IMR-90 (cell line): ENCODE results near the gene PNMA6F. TPM values are rescaled to one million over a fixed set of nuclear protein-coding genes. Genes with fewer than 3 reads are reported as not detected.

Experiments used
- ATAC-seq: fragments of 200-7000 bp; cut with Tn5 transposase; 2 replicates; pipeline ENCODE4 v1.9.1; 2020; ENCODE audit warnings: low read depth, mild to moderate bottlenecking, moderate library complexity
- BruUV-seq: library from RNA; stranded (reverse); fragments of 400-500 nt; replicated peaks from 2 replicates; lab custom pipeline; 2021; lab: Mats Ljungman, UMichigan
- CTCF ChIA-PET: fragments of 300-600 bp; formaldehyde crosslinking; extraction: SDS; loops from one replicate; lab custom pipeline; 2021; ENCODE audit warnings: antibody characterized with exemption; lab: Yijun Ruan, JAX
- POLR2A ChIA-PET: fragments of 300-600 bp; sonication (Branson Sonifier 250); formaldehyde crosslinking; loops from one replicate; lab custom pipeline; 2022; ENCODE audit warnings: antibody characterized with exemption; ENCODE audit not compliant: unreplicated experiment; lab: Charles Lee
- DNase-seq: peaks from one replicate; pipeline ENCODE4 v3.0.0; 2013
- H2AFZ ChIP-seq: replicated peaks from 2 replicates; pipeline ENCODE3; 2013; ENCODE audit warnings: low read length, mild to moderate bottlenecking; ENCODE audit not compliant: poor library complexity
- H2AK5ac ChIP-seq: 2 replicates; pipeline ENCODE4 v1.6.1; 2013; ENCODE audit warnings: low read depth, low read length, inconsistent platforms
- H2AK9ac ChIP-seq: replicated peaks from 2 replicates; pipeline ENCODE3; 2013; ENCODE audit warnings: mild to moderate bottlenecking, low read depth, low read length, moderate library complexity; ENCODE audit not compliant: poor library complexity
- H2BK120ac ChIP-seq: 2 replicates; pipeline ENCODE4 v1.6.1; 2013; ENCODE audit warnings: low read depth, low read length, inconsistent platforms
- H2BK15ac ChIP-seq: 3 replicates; pipeline ENCODE4 v1.6.1; 2013; ENCODE audit warnings: low read depth, low read length, inconsistent platforms
- H2BK20ac ChIP-seq: 2 replicates; pipeline ENCODE4 v1.6.1; 2013; ENCODE audit warnings: low read depth, mild to moderate bottlenecking, inconsistent platforms, low read length, moderate library complexity
- H2BK5ac ChIP-seq: 2 replicates; pipeline ENCODE4 v1.6.1; 2013; ENCODE audit warnings: mild to moderate bottlenecking, low read depth, low read length, inconsistent platforms; ENCODE audit not compliant: poor library complexity, severe bottlenecking
- H3K14ac ChIP-seq: replicated peaks from 2 replicates; pipeline ENCODE4 v1.6.1; 2013; ENCODE audit warnings: low read depth, low read length, inconsistent platforms
- H3K18ac ChIP-seq: 2 replicates; pipeline ENCODE4 v1.6.1; 2013; ENCODE audit warnings: low read depth, low read length, control low read depth
- H3K23ac ChIP-seq: 2 replicates; pipeline ENCODE4 v1.6.1; 2013; ENCODE audit warnings: low read depth, low read length, inconsistent platforms
- H3K27ac ChIP-seq: 2 replicates; pipeline ENCODE4 v1.5.1; 2013; ENCODE audit warnings: mild to moderate bottlenecking, control low read depth, low read length; ENCODE audit not compliant: insufficient read depth
- H3K27me3 ChIP-seq: 2 replicates; pipeline ENCODE4 v1.6.1; 2013; ENCODE audit warnings: low read length; ENCODE audit not compliant: control insufficient read depth, insufficient read depth
- H3K36me3 ChIP-seq: 2 replicates; pipeline ENCODE4 v1.6.1; 2013; ENCODE audit warnings: low read length, mixed read lengths; ENCODE audit not compliant: control insufficient read depth, insufficient read depth
- H3K4ac ChIP-seq: 2 replicates; pipeline ENCODE4 v1.6.1; 2013; ENCODE audit warnings: low read depth, low read length, inconsistent platforms
- H3K4me1 ChIP-seq: 2 replicates; pipeline ENCODE4 v1.6.1; 2013; ENCODE audit warnings: low read length, mixed read lengths; ENCODE audit not compliant: control insufficient read depth, insufficient read depth
- H3K4me2 ChIP-seq: 2 replicates; pipeline ENCODE4 v1.6.1; 2013; ENCODE audit warnings: low read depth, mild to moderate bottlenecking, control low read depth, low read length, moderate library complexity
- H3K4me3 ChIP-seq: 2 replicates; pipeline ENCODE4 v1.5.1; 2013; ENCODE audit warnings: low read depth, mild to moderate bottlenecking, control low read depth, low read length, moderate library complexity; ENCODE audit not compliant: insufficient read depth
- H3K56ac ChIP-seq: 2 replicates; pipeline ENCODE4 v1.6.1; 2013; ENCODE audit warnings: low read length, inconsistent platforms; ENCODE audit not compliant: insufficient read depth; ENCODE audit errors: extremely low read depth
- H3K79me1 ChIP-seq, 2 experiments: 2 replicates each; pipeline ENCODE4 v1.6.1; 2013; ENCODE audit warnings: low read length in 2 of 2, inconsistent platforms in 1 of 2, low read depth in 1 of 2
- H3K9ac ChIP-seq: 2 replicates; pipeline ENCODE4 v1.6.1; 2013; ENCODE audit warnings: low read depth, low read length, control low read depth
- H3K9me1 ChIP-seq: 2 replicates; pipeline ENCODE4 v1.6.1; 2013; ENCODE audit warnings: low read length, inconsistent platforms; ENCODE audit not compliant: insufficient read depth
- H3K9me3 ChIP-seq: 2 replicates; pipeline ENCODE4 v1.6.1; 2013; ENCODE audit warnings: low read length; ENCODE audit not compliant: control insufficient read depth, insufficient read depth
- H4K20me1 ChIP-seq: 2 replicates; pipeline ENCODE4 v1.6.1; 2013; ENCODE audit warnings: low read length, inconsistent platforms; ENCODE audit not compliant: insufficient read depth
- H4K5ac ChIP-seq: 2 replicates; pipeline ENCODE4 v1.6.1; 2013; ENCODE audit warnings: mild to moderate bottlenecking, low read depth, low read length, control low read depth
- H4K8ac ChIP-seq, 2 experiments: 2 replicates each; pipeline ENCODE4 v1.6.1; 2013; ENCODE audit warnings: low read depth in 2 of 2, low read length in 2 of 2, control low read depth in 1 of 2, inconsistent platforms in 1 of 2
- H4K91ac ChIP-seq: 2 replicates; pipeline ENCODE4 v1.6.1; 2013; ENCODE audit warnings: low read depth, low read length, inconsistent platforms; ENCODE audit not compliant: insufficient read depth
- BHLHE40 ChIP-seq: fragments of 150-350 bp; IDR thresholded peaks from 2 replicates; pipeline ENCODE4 v1.6.1; 2016; ENCODE audit warnings: mild to moderate bottlenecking, low read depth, low read length
- CEBPB ChIP-seq: IDR thresholded peaks from 2 replicates; pipeline ENCODE4 v1.6.1; 2012; ENCODE audit warnings: low read depth, low read length, improper control_type of control experiment
- FOS ChIP-seq: fragments of 150-350 bp; IDR thresholded peaks from 2 replicates; pipeline ENCODE4 v1.6.1; 2016; ENCODE audit warnings: low read depth, low read length
- MAFK ChIP-seq: IDR thresholded peaks from 2 replicates; pipeline ENCODE4 v1.6.1; 2012; ENCODE audit warnings: low read depth, low read length, improper control_type of control experiment
- MXI1 ChIP-seq: IDR thresholded peaks from 2 replicates; pipeline ENCODE4 v1.6.1; 2012; ENCODE audit warnings: low read depth, mild to moderate bottlenecking, low read length, moderate library complexity, borderline replicate concordance
- NFE2L2 ChIP-seq: fragments of 150-350 bp; IDR thresholded peaks from 2 replicates; pipeline ENCODE4 v1.6.1; 2016; ENCODE audit warnings: low read depth, mild to moderate bottlenecking, low read length
- RAD21 ChIP-seq: IDR thresholded peaks from 2 replicates; pipeline ENCODE4 v1.6.1; 2012; ENCODE audit warnings: low read length, improper control_type of control experiment
- RCOR1 ChIP-seq: IDR thresholded peaks from 2 replicates; pipeline ENCODE4 v1.6.1; 2012; ENCODE audit warnings: mild to moderate bottlenecking, low read length, improper control_type of control experiment; ENCODE audit not compliant: insufficient replicate concordance
- RFX5 ChIP-seq: IDR thresholded peaks from 2 replicates; pipeline ENCODE4 v1.8.0; 2012; ENCODE audit warnings: low read depth, mild to moderate bottlenecking, low read length, moderate library complexity
- SMC3 ChIP-seq: fragments of 150-350 bp; IDR thresholded peaks from 2 replicates; pipeline ENCODE4 v1.6.1; 2016; ENCODE audit warnings: low read depth, mild to moderate bottlenecking, antibody characterized with exemption, low read length, moderate library complexity
- WGBS, 2 experiments: methylation state at CpG; one replicate each; pipeline versions ENCODE4 v1.1.5 to v1.1.7; 2013; ENCODE audit warnings: missing lambda C conversion rate in 2 of 2; ENCODE audit not compliant: insufficient read length in 1 of 2; ENCODE audit errors: extremely low coverage in 2 of 2; 5-methylcytosine and 5-hydroxymethylcytosine counted together
- dilution Hi-C: fragments of 300-500 bp; cut with HindIII; formaldehyde crosslinking; loops from one replicate; pipeline ENCODE4 v1.14.3; 2018; ENCODE audit warnings: low sequenced_read_pairs; ENCODE audit not compliant: unreplicated experiment
- in situ Hi-C: fragments of 300-500 bp; cut with MboI; formaldehyde crosslinking; loops from 3 replicates; pipeline ENCODE4 v1.14.3; 2019; ENCODE audit warnings: low sequenced_read_pairs, inconsistent platforms, mixed read lengths
- intact Hi-C: fragments of 100-400 bp; cut with micrococcal nuclease; formaldehyde crosslinking; loops from 2 replicates; pipeline ENCODE4 v1.10.0; 2022
- polyA plus RNA-seq, 3 experiments: library from polyadenylated mRNA; depleted of rRNA; stranded (reverse); fragments of >200 nt; gene quantifications; 2 replicates each; pipeline ENCODE4 v1.2.3, GENCODE V29; 2012; ENCODE audit warnings: low replicate concordance in 1 of 3
- total RNA-seq: library from RNA; depleted of rRNA; stranded (reverse); fragments of >200 nt; gene quantifications from 2 replicates; pipeline ENCODE4 v1.2.3, GENCODE V29; 2012
- TF ChIP-seq, protein P1 (sequence below): fragments of 150-350 bp; IDR thresholded peaks from 2 replicates; pipeline ENCODE4 v1.6.1; 2016; ENCODE audit warnings: low read depth, mild to moderate bottlenecking, low read length, moderate library complexity, borderline replicate concordance
- TF ChIP-seq, protein P2 (sequence below): fragments of 150-350 bp; IDR thresholded peaks from 2 replicates; pipeline ENCODE4 v1.6.1; 2017; ENCODE audit warnings: mild to moderate bottlenecking, antibody characterized with exemption, low read length, low read depth
- TF ChIP-seq, protein P3 (sequence below): conservative IDR thresholded peaks from 2 replicates; pipeline ENCODE4 v1.5.1; 2012; ENCODE audit warnings: mild to moderate bottlenecking, low read depth, low read length, improper control_type of control experiment

The PNMA6F gene
- total and polyA plus RNA-seq, 2 of the 4 experiments (the other 2 are of a cell fraction) = not detected

DNA sequence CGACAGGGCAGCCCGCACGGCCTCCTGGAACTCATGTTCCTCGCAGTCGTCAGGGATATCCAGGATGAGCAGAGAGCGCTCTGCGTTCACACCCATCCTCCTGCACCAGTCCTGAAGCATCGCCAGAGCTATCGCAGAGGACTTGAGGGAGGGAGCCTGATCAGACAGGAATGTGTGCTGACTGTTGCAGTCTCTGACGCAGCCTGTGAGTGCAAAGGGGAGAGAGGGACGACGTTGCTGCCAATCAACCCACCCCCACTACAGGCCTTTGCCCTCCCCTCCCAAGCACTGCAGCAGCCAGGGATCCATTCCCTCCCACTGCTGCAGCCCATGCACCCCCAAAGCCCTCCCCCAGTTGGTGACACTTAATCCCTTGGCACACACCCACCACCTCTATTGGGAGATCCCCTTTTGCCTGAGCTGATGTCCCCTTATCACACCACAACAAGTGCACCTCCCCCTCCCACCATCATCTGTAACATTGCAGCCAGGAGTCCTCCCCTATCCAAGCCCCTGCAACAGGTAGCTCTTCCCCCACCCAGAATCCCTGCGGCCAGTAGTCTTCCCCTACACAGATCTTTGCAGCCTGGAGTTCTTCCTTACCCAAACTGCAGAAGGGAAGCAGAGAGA, 897 bp downstream of the PNMA6F start:
- no peak overlapping the region for H3K27ac ChIP-seq
- no peak overlapping the region for H2AK5ac ChIP-seq
- no peak overlapping the region for H2BK5ac ChIP-seq
- peaks cover 9% of the 10 kb centered on the region; the same call in 1 of the 2 replicates for H3K27me3 ChIP-seq
- H2BK20ac ChIP-seq = no peak overlapping the region
- no peak overlapping the region for H4K5ac ChIP-seq
- BruUV-seq = no TSS peak
- ChIA-PET CTCF (no interaction called here), POLR2A (no interaction called here)
- no peak overlapping the region for H2BK15ac ChIP-seq
- H4K91ac ChIP-seq = no peak overlapping the region
- no peaks in the 10 kb centered on the region for H3K9me1 ChIP-seq
- H4K20me1 ChIP-seq = no peaks in the 10 kb centered on the region
- H4K8ac ChIP-seq = no peak overlapping the region
- no peak for DNase-seq
- no peaks in the 10 kb centered on the region for H3K4me1 ChIP-seq
- no peaks in the 10 kb centered on the region for H3K36me3 ChIP-seq
- intact Hi-C loops = no loop called here
- no peak overlapping the region for H3K18ac ChIP-seq
- no peak overlapping the region for H3K14ac ChIP-seq
- H3K23ac ChIP-seq = no peak overlapping the region
- WGBS, 2 experiments = 30% methylated on average over 1 of the region's 13 CpGs; no CpG with 5 or more reads in 1 of the 2 experiments
- H3K4ac ChIP-seq = no peak overlapping the region
- dilution Hi-C loops = no loop called here
- no peak overlapping the region for H2AK9ac ChIP-seq
- H2AFZ ChIP-seq = no peak overlapping the region
- H3K4me2 ChIP-seq = no peak overlapping the region
- H3K4me3 ChIP-seq = no peak overlapping the region
- in situ Hi-C loops = no loop called here
- no peaks in the 10 kb centered on the region for H3K79me1 ChIP-seq
- peaks cover 2% of the 10 kb centered on the region; the same call in 1 of the 2 replicates for H3K9me3 ChIP-seq
- no peak overlapping the region for H2BK120ac ChIP-seq
- no peak for TF ChIP-seq MAFK
- no peak for TF ChIP-seq NFE2L2
- no peak for TF ChIP-seq BHLHE40
- TF ChIP-seq CEBPB = no peak
- TF ChIP-seq RCOR1 = no peak
- TF ChIP-seq, protein P1, sequence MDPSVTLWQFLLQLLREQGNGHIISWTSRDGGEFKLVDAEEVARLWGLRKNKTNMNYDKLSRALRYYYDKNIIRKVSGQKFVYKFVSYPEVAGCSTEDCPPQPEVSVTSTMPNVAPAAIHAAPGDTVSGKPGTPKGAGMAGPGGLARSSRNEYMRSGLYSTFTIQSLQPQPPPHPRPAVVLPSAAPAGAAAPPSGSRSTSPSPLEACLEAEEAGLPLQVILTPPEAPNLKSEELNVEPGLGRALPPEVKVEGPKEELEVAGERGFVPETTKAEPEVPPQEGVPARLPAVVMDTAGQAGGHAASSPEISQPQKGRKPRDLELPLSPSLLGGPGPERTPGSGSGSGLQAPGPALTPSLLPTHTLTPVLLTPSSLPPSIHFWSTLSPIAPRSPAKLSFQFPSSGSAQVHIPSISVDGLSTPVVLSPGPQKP = no peak
- TF ChIP-seq, protein P2, sequence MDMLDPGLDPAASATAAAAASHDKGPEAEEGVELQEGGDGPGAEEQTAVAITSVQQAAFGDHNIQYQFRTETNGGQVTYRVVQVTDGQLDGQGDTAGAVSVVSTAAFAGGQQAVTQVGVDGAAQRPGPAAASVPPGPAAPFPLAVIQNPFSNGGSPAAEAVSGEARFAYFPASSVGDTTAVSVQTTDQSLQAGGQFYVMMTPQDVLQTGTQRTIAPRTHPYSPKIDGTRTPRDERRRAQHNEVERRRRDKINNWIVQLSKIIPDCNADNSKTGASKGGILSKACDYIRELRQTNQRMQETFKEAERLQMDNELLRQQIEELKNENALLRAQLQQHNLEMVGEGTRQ = no peak
- TF ChIP-seq FOS = no peak
- TF ChIP-seq MXI1 = no peak
- TF ChIP-seq, protein P3, sequence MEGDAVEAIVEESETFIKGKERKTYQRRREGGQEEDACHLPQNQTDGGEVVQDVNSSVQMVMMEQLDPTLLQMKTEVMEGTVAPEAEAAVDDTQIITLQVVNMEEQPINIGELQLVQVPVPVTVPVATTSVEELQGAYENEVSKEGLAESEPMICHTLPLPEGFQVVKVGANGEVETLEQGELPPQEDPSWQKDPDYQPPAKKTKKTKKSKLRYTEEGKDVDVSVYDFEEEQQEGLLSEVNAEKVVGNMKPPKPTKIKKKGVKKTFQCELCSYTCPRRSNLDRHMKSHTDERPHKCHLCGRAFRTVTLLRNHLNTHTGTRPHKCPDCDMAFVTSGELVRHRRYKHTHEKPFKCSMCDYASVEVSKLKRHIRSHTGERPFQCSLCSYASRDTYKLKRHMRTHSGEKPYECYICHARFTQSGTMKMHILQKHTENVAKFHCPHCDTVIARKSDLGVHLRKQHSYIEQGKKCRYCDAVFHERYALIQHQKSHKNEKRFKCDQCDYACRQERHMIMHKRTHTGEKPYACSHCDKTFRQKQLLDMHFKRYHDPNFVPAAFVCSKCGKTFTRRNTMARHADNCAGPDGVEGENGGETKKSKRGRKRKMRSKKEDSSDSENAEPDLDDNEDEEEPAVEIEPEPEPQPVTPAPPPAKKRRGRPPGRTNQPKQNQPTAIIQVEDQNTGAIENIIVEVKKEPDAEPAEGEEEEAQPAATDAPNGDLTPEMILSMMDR = no peak
- TF ChIP-seq SMC3 = no peak
- TF ChIP-seq RFX5 = no peak
- TF ChIP-seq RAD21 = no peak
- no peak overlapping the region for H3K9ac ChIP-seq
- ATAC-seq = no peak
- no peak overlapping the region for H3K56ac ChIP-seq
